RKO (cell line): Measurements from ENCODE around the gene OLR1.
"Not testable (repeated sequence)": the region's sequence is repeated elsewhere in the genome, so short reads cannot be mapped to it uniquely, and the experiment has no call there.

Source experiments
- DNase-seq: peaks from one replicate; pipeline ENCODE4 v3.0.0-alpha.2; 2016; ENCODE audit warnings: low spot score

OLR1 gene

GRCh38 chr12:10171973-10172728, at the start of gene OLR1:
Gene OLR1, minus strand, starts transcription at chr12:10172132. Its CDS starts 55 bp downstream, at chr12:10172077.
- no peak for DNase-seq

GRCh38 chr12:10220398-10221077, 48.6 kb upstream of the OLR1 start:
- no peak for DNase-seq

GRCh38 chr12:10218021-10218420, 46.1 kb upstream of the OLR1 start:
- DNase-seq: no peak

GRCh38 chr12:10215946-10216345, 44.0 kb upstream of the OLR1 start:
- DNase-seq: not testable (repeated sequence)

GRCh38 chr12:10215436-10215835, 43.5 kb upstream of the OLR1 start:
- DNase-seq: no peak

- no peak for DNase-seq
Observed at GRCh38 chr12:10214895-10215267, 42.9 kb upstream of the OLR1 start.

GRCh38 chr12:10214136-10214894, 42.4 kb upstream of the OLR1 start:
- no peak for DNase-seq

- DNase-seq: peak; percentile 68
Observed at GRCh38 chr12:10213168-10214135, 41.5 kb upstream of the OLR1 start.

- peak; percentile 68 for DNase-seq
Observed at GRCh38 chr12:10212739-10213131, 40.8 kb upstream of the OLR1 start, which contains the start of gene GABARAPL1. Gene GABARAPL1, plus strand, starts transcription at chr12:10212877. Its CDS starts 253 bp downstream, at chr12:10213130.

GRCh38 chr12:10211940-10212738, 40.2 kb upstream of the OLR1 start:
- DNase-seq: peak; percentile 100

- peak; percentile 45 for DNase-seq
Observed at GRCh38 chr12:10211101-10211939, 39.4 kb upstream of the OLR1 start.

GRCh38 chr12:10210225-10210624, 38.3 kb upstream of the OLR1 start:
- DNase-seq: no peak

GRCh38 chr12:10207136-10207535, 35.2 kb upstream of the OLR1 start:
- DNase-seq: no peak

GRCh38 chr12:10205220-10205807, 33.4 kb upstream of the OLR1 start:
- DNase-seq: no peak

- not testable (repeated sequence) for DNase-seq
Observed at GRCh38 chr12:10204495-10204894, 32.6 kb upstream of the OLR1 start.

- no peak for DNase-seq
Observed at GRCh38 chr12:10197879-10198278, 25.9 kb upstream of the OLR1 start.

GRCh38 chr12:10196210-10196609, 24.3 kb upstream of the OLR1 start:
- DNase-seq: no peak

GRCh38 chr12:10194160-10194670, 22.3 kb upstream of the OLR1 start:
- DNase-seq: no peak

GRCh38 chr12:10191865-10192264, 19.9 kb upstream of the OLR1 start:
- peak; percentile 11 for DNase-seq
